ENCODE measurements around the gene DAPK1. TPM values are rescaled to one million over a fixed set of nuclear protein-coding genes. Genes with fewer than 3 reads are reported as not detected.

DAPK1 gene
- polyA plus RNA-seq, 1 of the 3 experiments (the other 2 are of a cell fraction): 0.61 TPM

DNA sequence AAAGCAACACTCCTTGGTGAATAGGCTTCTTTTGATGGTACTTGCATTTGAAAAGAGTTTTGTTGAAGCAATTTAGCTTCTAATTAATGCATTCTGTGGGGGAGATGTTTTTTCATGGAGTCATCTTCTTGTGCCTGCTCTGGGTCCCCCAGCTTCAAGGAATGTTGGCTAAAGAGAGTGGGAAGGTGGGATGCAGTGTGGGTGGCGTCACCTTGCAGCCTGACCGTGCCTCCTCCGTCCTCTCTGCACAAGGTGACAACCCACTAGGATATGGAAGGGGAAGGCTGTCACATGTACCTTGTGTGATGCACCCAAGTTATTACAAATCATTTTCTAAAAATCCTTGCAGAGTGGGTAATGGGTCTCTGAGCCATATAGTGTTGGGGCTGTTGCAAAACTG lies 70.7 kb downstream of the DAPK1 start:
- TF ChIP-seq GABPA (IDR thresholded peaks at IDR 0.05; ENCODE audit: low read depth) (no peak), MAX (IDR thresholded peaks at IDR 0.05; ENCODE audit: low read depth) (no peak), GATA2 (CRISPR knock-in tag; IDR thresholded peaks at IDR 0.05) (no peak), SMC3 (IDR thresholded peaks at IDR 0.05; ENCODE audit: low read depth, low read length) (no peak), SIN3A (IDR thresholded peaks at IDR 0.05; ENCODE audit: borderline replicate concordance, low read depth, low read length) (no peak), EP300 (IDR thresholded peaks at IDR 0.05; ENCODE audit: borderline replicate concordance in 1 of 2, low read depth in 1 of 2, low read length in 1 of 2) (no peak), RCOR1 (IDR thresholded peaks at IDR 0.05; ENCODE audit: low read length) (no peak), MXI1 (IDR thresholded peaks at IDR 0.05; ENCODE audit: low read depth, low read length) (no peak), ELF1 (IDR thresholded peaks at IDR 0.05) (no peak), EZH2phosphoT487 (IDR thresholded peaks at IDR 0.05; ENCODE audit: borderline replicate concordance, low read depth) (no peak), IRF3 (IDR thresholded peaks at IDR 0.05; ENCODE audit: low read depth, low read length) (no peak)
- TF ChIP-seq, protein P1, sequence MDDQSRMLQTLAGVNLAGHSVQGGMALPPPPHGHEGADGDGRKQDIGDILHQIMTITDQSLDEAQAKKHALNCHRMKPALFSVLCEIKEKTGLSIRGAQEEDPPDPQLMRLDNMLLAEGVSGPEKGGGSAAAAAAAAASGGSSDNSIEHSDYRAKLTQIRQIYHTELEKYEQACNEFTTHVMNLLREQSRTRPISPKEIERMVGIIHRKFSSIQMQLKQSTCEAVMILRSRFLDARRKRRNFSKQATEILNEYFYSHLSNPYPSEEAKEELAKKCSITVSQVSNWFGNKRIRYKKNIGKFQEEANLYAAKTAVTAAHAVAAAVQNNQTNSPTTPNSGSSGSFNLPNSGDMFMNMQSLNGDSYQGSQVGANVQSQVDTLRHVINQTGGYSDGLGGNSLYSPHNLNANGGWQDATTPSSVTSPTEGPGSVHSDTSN (IDR thresholded peaks at IDR 0.05): no peak
- DNase-seq: no peak
- ChIA-PET CTCF (interaction anchor here (1.5 to 1.6 kb wide), 2 partner anchors 10 to 32 kb away, joined by 4 to 5 read pairs; no protein-coding TSS in a partner anchor), POLR2A (interaction anchor here (2.3 kb wide), 1 partner anchor 10 kb away, joined by 11 read pairs; no protein-coding TSS in a partner anchor)
- Histone ChIP-seq H3K4me3 (ENCODE audit: low read depth in 2 of 2, low read length in 1 of 2) (no peak overlapping the region), H3K27ac (ENCODE audit: low read depth in 2 of 2, low read length in 1 of 2) (peak overlapping the region in 1 of 2 experiments; percentile 48; a peak in 1 of 4 replicates), H3K9me3 (no peaks in the 10 kb centered on the region), H2AFZ (ENCODE audit: low read depth) (no peak overlapping the region), H3K36me3 (replicated peaks in 1 of 2; ENCODE audit: control insufficient read depth in 1 of 2, insufficient read depth in 2 of 2, low read length in 1 of 2) (no peaks in the 10 kb centered on the region), H3K79me2 (ENCODE audit: insufficient read depth) (no peaks in the 10 kb centered on the region), H3K4me1 (ENCODE audit: control insufficient read depth in 1 of 2, insufficient read depth in 2 of 2, low read depth in 1 of 2, low read length in 1 of 2) (peaks cover 8 to 39% of the 10 kb centered on the region in 2 experiments; a peak in 3 of 4 replicates), H3K4me2 (no peak overlapping the region), H3K9me2 (no peaks in the 10 kb centered on the region), H3K27me3 (ENCODE audit: insufficient read depth) (no peaks in the 10 kb centered on the region), H4K20me1 (ENCODE audit: insufficient read depth) (no peaks in the 10 kb centered on the region), H3F3A (replicated peaks; ENCODE audit: insufficient read depth) (no peaks in the 10 kb centered on the region), H3K9ac (no peak overlapping the region)
- 48% methylated on average over 3 of the region's 3 CpGs for WGBS (ENCODE audit: low lambda C conversion rate)

- Histone ChIP-seq H3K27me3 (ENCODE audit: insufficient read depth) (no peaks in the 10 kb centered on the region), H3K27ac (ENCODE audit: low read depth in 2 of 2, low read length in 1 of 2) (peak overlapping the region in 1 of 2 experiments; percentile 48; a peak in 1 of 4 replicates), H3K9me2 (no peaks in the 10 kb centered on the region), H3K4me1 (ENCODE audit: control insufficient read depth in 1 of 2, insufficient read depth in 2 of 2, low read depth in 1 of 2, low read length in 1 of 2) (peaks cover 8 to 39% of the 10 kb centered on the region in 2 experiments; a peak in 3 of 4 replicates), H3K36me3 (replicated peaks in 1 of 2; ENCODE audit: control insufficient read depth in 1 of 2, insufficient read depth in 2 of 2, low read length in 1 of 2) (no peaks in the 10 kb centered on the region), H3F3A (replicated peaks; ENCODE audit: insufficient read depth) (no peaks in the 10 kb centered on the region), H3K9ac (no peak overlapping the region), H3K79me2 (ENCODE audit: insufficient read depth) (no peaks in the 10 kb centered on the region), H3K9me3 (no peaks in the 10 kb centered on the region), H2AFZ (ENCODE audit: low read depth) (no peak overlapping the region), H3K4me2 (no peak overlapping the region), H4K20me1 (ENCODE audit: insufficient read depth) (no peaks in the 10 kb centered on the region), H3K4me3 (ENCODE audit: low read depth in 2 of 2, low read length in 1 of 2) (no peak overlapping the region)
- WGBS (ENCODE audit: low lambda C conversion rate): 50% methylated on average over 6 of the region's 6 CpGs
- TF ChIP-seq, protein P2, sequence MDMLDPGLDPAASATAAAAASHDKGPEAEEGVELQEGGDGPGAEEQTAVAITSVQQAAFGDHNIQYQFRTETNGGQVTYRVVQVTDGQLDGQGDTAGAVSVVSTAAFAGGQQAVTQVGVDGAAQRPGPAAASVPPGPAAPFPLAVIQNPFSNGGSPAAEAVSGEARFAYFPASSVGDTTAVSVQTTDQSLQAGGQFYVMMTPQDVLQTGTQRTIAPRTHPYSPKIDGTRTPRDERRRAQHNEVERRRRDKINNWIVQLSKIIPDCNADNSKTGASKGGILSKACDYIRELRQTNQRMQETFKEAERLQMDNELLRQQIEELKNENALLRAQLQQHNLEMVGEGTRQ (IDR thresholded peaks at IDR 0.05; ENCODE audit: borderline replicate concordance, low read depth, low read length): no peak
- peak; percentile 19; the same call in 1 of the 2 replicates for TF ChIP-seq TCF12 (IDR thresholded peaks at IDR 0.05)
- TF ChIP-seq GATA2 (CRISPR knock-in tag; IDR thresholded peaks at IDR 0.05): peak; percentile 79
- TF ChIP-seq RCOR1 (IDR thresholded peaks at IDR 0.05; ENCODE audit: low read length): peak; percentile 75
- TF ChIP-seq SMC3 (IDR thresholded peaks at IDR 0.05; ENCODE audit: low read depth, low read length): no peak
- TF ChIP-seq MXI1 (IDR thresholded peaks at IDR 0.05; ENCODE audit: low read depth, low read length): peak; percentile 35; the same call in 1 of the 2 replicates
- no peak for TF ChIP-seq MAX (IDR thresholded peaks at IDR 0.05; ENCODE audit: low read depth)
- TF ChIP-seq IRF3 (IDR thresholded peaks at IDR 0.05; ENCODE audit: low read depth, low read length): no peak
- TF ChIP-seq EP300 (IDR thresholded peaks at IDR 0.05; ENCODE audit: borderline replicate concordance in 1 of 2, low read depth in 1 of 2, low read length in 1 of 2): peak in 1 of 2 experiments; percentile 86; a peak in 2 of 4 replicates
- TF ChIP-seq RFX5 (IDR thresholded peaks at IDR 0.05; ENCODE audit: low read length): no peak
- TF ChIP-seq RAD21 (IDR thresholded peaks at IDR 0.05; ENCODE audit: low read length): peak; percentile 25; the same call in 1 of the 2 replicates
- TF ChIP-seq CHD2 (IDR thresholded peaks at IDR 0.05; ENCODE audit: low read length, partially characterized antibody): peak; percentile 93
- TF ChIP-seq TEAD4 (IDR thresholded peaks at IDR 0.05; ENCODE audit: borderline replicate concordance, insufficient read depth): no peak
- TF ChIP-seq JUND (IDR thresholded peaks at IDR 0.05): no peak
- peak; percentile 82 for DNase-seq
- ChIA-PET POLR2A (interaction anchor here (2.3 kb wide), 1 partner anchor 10 kb away, joined by 11 read pairs; no protein-coding TSS in a partner anchor), CTCF (interaction anchor here (1.0 to 1.6 kb wide), 5 partner anchors 9 to 93 kb away, joined by 3 to 5 read pairs (median 3); no protein-coding TSS in a partner anchor)
These were observed 71.4 kb downstream of the DAPK1 start for GRCh38 chr9:87569008-87569509.

Data from SK-N-SH (cell line).